GM12874 (cell line): Measurements from ENCODE around the gene GPR61.

Source experiments
- CTCF ChIP-seq: IDR thresholded peaks from 2 replicates; pipeline ENCODE4 v1.5.1; 2011; ENCODE audit warnings: low read depth, mild to moderate bottlenecking, control low read depth, low read length, moderate library complexity; ENCODE audit not compliant: insufficient read depth

The GPR61 gene

GRCh38 chr1:109513110-109513710 is 26.5 kb upstream of the GPR61 start:
- no peak for TF ChIP-seq CTCF

- no peak for TF ChIP-seq CTCF
Measured at GRCh38 chr1:109514846-109515245, 24.8 kb upstream of the GPR61 start.

GRCh38 chr1:109516872-109517271 is 22.8 kb upstream of the GPR61 start:
- no peak for TF ChIP-seq CTCF

GRCh38 chr1:109517337-109517736 is 22.3 kb upstream of the GPR61 start:
- no peak for TF ChIP-seq CTCF

- TF ChIP-seq CTCF: no peak
Measured at GRCh38 chr1:109521002-109521951, 18.4 kb upstream of the GPR61 start.

GRCh38 chr1:109522026-109522425 is 17.6 kb upstream of the GPR61 start:
- TF ChIP-seq CTCF: no peak

GRCh38 chr1:109523706-109524105 is 16.0 kb upstream of the GPR61 start:
- TF ChIP-seq CTCF: no peak
